SK-N-SH treated with all-trans-retinoic acid at 6 μM for 48 hours (cell line): ENCODE measurements around the gene CLEC20A.

Experiments
- ATAC-seq: fragments of 200-7000 bp; cut with Tn5 transposase; 3 replicates; pipeline ENCODE4 v1.9.1; 2020; ENCODE audit warnings: mild to moderate bottlenecking, moderate library complexity
- ARNTL ChIP-seq: fragments of 450-650 bp; formaldehyde crosslinking; IDR thresholded peaks from 2 replicates; pipeline ENCODE4 v1.5.0; 2020; ENCODE audit warnings: low read depth, mild to moderate bottlenecking, moderate library complexity, borderline replicate concordance
- BACH2 ChIP-seq: fragments of 250-450 bp; sonication (Bioruptor Pico); IDR thresholded peaks from 2 replicates; pipeline ENCODE4 v1.9.0; 2021; ENCODE audit warnings: mild to moderate bottlenecking, borderline replicate concordance
- CREB5 ChIP-seq: fragments of 250-450 bp; sonication (Bioruptor Pico); IDR thresholded peaks from 2 replicates; pipeline ENCODE4 v1.5.1; 2020; ENCODE audit warnings: low read depth, mild to moderate bottlenecking, moderate library complexity
- CSDC2 ChIP-seq: fragments of 250-450 bp; sonication (Bioruptor Pico); IDR thresholded peaks from 2 replicates; pipeline ENCODE4 v1.5.0; 2020; ENCODE audit warnings: mild to moderate bottlenecking, moderate library complexity
- CSRNP3 ChIP-seq: fragments of 250-450 bp; sonication (Bioruptor Pico); IDR thresholded peaks from 2 replicates; pipeline ENCODE4 v1.5.1; 2021; ENCODE audit warnings: mild to moderate bottlenecking, moderate library complexity
- ESRRG ChIP-seq: fragments of 250-450 bp; sonication (Bioruptor Pico); IDR thresholded peaks from 2 replicates; pipeline ENCODE4 v1.6.1; 2021; ENCODE audit warnings: mild to moderate bottlenecking
- GLIS3 ChIP-seq: fragments of 250-450 bp; sonication (Bioruptor Pico); IDR thresholded peaks from 2 replicates; pipeline ENCODE4 v1.5.0; 2020; ENCODE audit warnings: mild to moderate bottlenecking, moderate library complexity
- ISL1 ChIP-seq: fragments of 250-450 bp; sonication (Bioruptor Pico); IDR thresholded peaks from 2 replicates; pipeline ENCODE4 v2.1.2; 2022; ENCODE audit warnings: mild to moderate bottlenecking, moderate library complexity
- OSR1 ChIP-seq: fragments of 250-450 bp; sonication (Bioruptor Pico); IDR thresholded peaks from 2 replicates; pipeline ENCODE4 v1.8.0; 2022; ENCODE audit warnings: moderate library complexity, mild to moderate bottlenecking, inconsistent platforms
- PATZ1 ChIP-seq: fragments of 250-450 bp; sonication (Bioruptor Pico); IDR thresholded peaks from 2 replicates; pipeline ENCODE4 v1.8.0; 2020; ENCODE audit warnings: mild to moderate bottlenecking, moderate library complexity, borderline replicate concordance
- POU6F1 ChIP-seq: fragments of 250-450 bp; sonication (Bioruptor Pico); IDR thresholded peaks from 2 replicates; pipeline ENCODE4 v1.8.0; 2021; ENCODE audit warnings: low read depth, mild to moderate bottlenecking, moderate library complexity, borderline replicate concordance
- PPARA ChIP-seq: fragments of 250-450 bp; sonication (Bioruptor Pico); IDR thresholded peaks from 2 replicates; pipeline ENCODE4 v1.5.0; 2020; ENCODE audit warnings: mild to moderate bottlenecking, borderline replicate concordance
- RARB ChIP-seq: fragments of 250-450 bp; sonication (Bioruptor Pico); IDR thresholded peaks from 2 replicates; pipeline ENCODE4 v1.8.0; 2021; ENCODE audit warnings: mild to moderate bottlenecking, moderate library complexity
- SNAI2 ChIP-seq: fragments of 250-450 bp; sonication (Bioruptor Pico); IDR thresholded peaks from 2 replicates; pipeline ENCODE4 v1.5.0; 2020; ENCODE audit warnings: mild to moderate bottlenecking, moderate library complexity
- TCF4 ChIP-seq: fragments of 250-450 bp; sonication (Bioruptor Pico); IDR thresholded peaks from 2 replicates; pipeline ENCODE4 v1.8.0; 2021; ENCODE audit warnings: mild to moderate bottlenecking, moderate library complexity, borderline replicate concordance
- TOX ChIP-seq: fragments of 250-450 bp; sonication (Bioruptor Pico); IDR thresholded peaks from 2 replicates; pipeline ENCODE4 v1.8.0; 2021; ENCODE audit warnings: mild to moderate bottlenecking, moderate library complexity, borderline replicate concordance
- TSHZ2 ChIP-seq: fragments of 250-450 bp; sonication (Bioruptor Pico); IDR thresholded peaks from 2 replicates; pipeline ENCODE4 v1.5.0; 2020; ENCODE audit warnings: mild to moderate bottlenecking, moderate library complexity
- ZC3H10 ChIP-seq: fragments of 250-450 bp; sonication (Bioruptor Pico); IDR thresholded peaks from 2 replicates; pipeline ENCODE4 v1.5.1; 2021; ENCODE audit warnings: mild to moderate bottlenecking, moderate library complexity
- ZFP3 ChIP-seq: fragments of 250-450 bp; sonication (Bioruptor Pico); IDR thresholded peaks from 2 replicates; pipeline ENCODE4 v1.5.0; 2020; ENCODE audit warnings: mild to moderate bottlenecking, moderate library complexity
- ZFP30 ChIP-seq: fragments of 450-650 bp; formaldehyde crosslinking; IDR thresholded peaks from 2 replicates; pipeline ENCODE4 v1.5.0; 2022; ENCODE audit warnings: mild to moderate bottlenecking, moderate library complexity
- ZNF565 ChIP-seq: fragments of 450-650 bp; formaldehyde crosslinking; conservative IDR thresholded peaks from 2 replicates; pipeline ENCODE4 v1.5.0; 2020; ENCODE audit warnings: low read depth, mild to moderate bottlenecking, moderate library complexity
- ZNF70 ChIP-seq: fragments of 450-650 bp; formaldehyde crosslinking; IDR thresholded peaks from 2 replicates; pipeline ENCODE4 v1.5.0; 2020; ENCODE audit warnings: mild to moderate bottlenecking, moderate library complexity
- ZNF8 ChIP-seq: fragments of 450-650 bp; formaldehyde crosslinking; IDR thresholded peaks from 2 replicates; pipeline ENCODE4 v1.5.0; 2020; ENCODE audit warnings: mild to moderate bottlenecking, moderate library complexity

The CLEC20A gene

GRCh38 chr1:178452013-178452412 is 44.8 kb downstream of the CLEC20A start:
- no peak; the same call in 2 of the 3 replicates for ATAC-seq
- TF ChIP-seq TSHZ2 (CRISPR knock-in tag) (no peak), BACH2 (CRISPR knock-in tag) (no peak), ZC3H10 (no peak), TOX (CRISPR knock-in tag) (no peak), PPARA (CRISPR knock-in tag) (no peak), CSRNP3 (CRISPR knock-in tag) (no peak), CREB5 (CRISPR knock-in tag) (no peak), ZNF565 (CRISPR knock-in tag) (no peak), GLIS3 (no peak), ARNTL (no peak), ZNF8 (CRISPR knock-in tag) (no peak), RARB (CRISPR knock-in tag) (no peak), OSR1 (no peak), POU6F1 (no peak), SNAI2 (CRISPR knock-in tag) (no peak), ISL1 (CRISPR knock-in tag) (no peak)
- TF ChIP-seq, all 23 proteins: peak for 0

GRCh38 chr1:178451529-178451928 is 45.2 kb downstream of the CLEC20A start:
- TF ChIP-seq ZNF8 (CRISPR knock-in tag) (no peak), ZNF70 (CRISPR knock-in tag) (no peak), GLIS3 (no peak), ZFP3 (CRISPR knock-in tag) (no peak), ZFP30 (CRISPR knock-in tag) (no peak), ARNTL (no peak), ZC3H10 (no peak), SNAI2 (CRISPR knock-in tag) (no peak), TSHZ2 (CRISPR knock-in tag) (no peak), PATZ1 (CRISPR knock-in tag) (no peak), ZNF565 (CRISPR knock-in tag) (no peak), CSRNP3 (CRISPR knock-in tag) (no peak), OSR1 (no peak), CSDC2 (CRISPR knock-in tag) (no peak), CREB5 (CRISPR knock-in tag) (no peak), TCF4 (CRISPR knock-in tag) (no peak), ESRRG (CRISPR knock-in tag) (no peak), PPARA (CRISPR knock-in tag) (no peak)
- TF ChIP-seq, all 23 proteins: peak for 0
- peak; percentile 87 for ATAC-seq
